AG04450 (cell line): ENCODE data around the gene B3GALT6. TPM values are rescaled to one million over a fixed set of nuclear protein-coding genes. Genes with fewer than 3 reads are reported as not detected.

Experiments
- CTCF ChIA-PET: fragments of 300-600, 350-600 bp; formaldehyde crosslinking; extraction: SDS; loops from one replicate; lab custom pipeline; 2022; ENCODE audit warnings: antibody characterized with exemption, inconsistent platforms; lab: Charles Lee
- POLR2A ChIA-PET: fragments of 350-600 bp; formaldehyde crosslinking; extraction: SDS; loops from one replicate; lab custom pipeline; 2021; ENCODE audit warnings: antibody characterized with exemption, inconsistent platforms; lab: Yijun Ruan, JAX
- DNase-seq: peaks from one replicate; pipeline ENCODE4 v3.0.0-alpha.2; 2011; ENCODE audit warnings: low read depth, low spot score
- H3K27ac ChIP-seq: one replicate; pipeline ENCODE4 v1.5.1; 2012; ENCODE audit warnings: low read depth, low read length, control low read depth
- H3K27me3 ChIP-seq: one replicate; pipeline ENCODE4 v1.6.0; 2012; ENCODE audit warnings: low read length; ENCODE audit not compliant: control insufficient read depth, insufficient read depth
- H3K4me3 ChIP-seq: 2 replicates; pipeline ENCODE4 v1.5.1; 2011; ENCODE audit warnings: mild to moderate bottlenecking, low read depth, low read length, control low read depth
- H3K9me3 ChIP-seq: 2 replicates; pipeline ENCODE4 v1.5.1; 2012; ENCODE audit warnings: low read length; ENCODE audit not compliant: control insufficient read depth, insufficient read depth
- CTCF ChIP-seq: IDR thresholded peaks from 2 replicates; pipeline ENCODE4 v1.5.1; 2011; ENCODE audit warnings: low read depth, low read length, control low read depth, inconsistent platforms
- polyA plus RNA-seq: library from polyadenylated mRNA; depleted of rRNA; stranded (reverse); fragments of >200 nt; gene quantifications from 2 replicates; pipeline ENCODE4 v1.2.3, GENCODE V29; 2011

The B3GALT6 gene
- polyA plus RNA-seq, 1 experiment, result 15.2 TPM

GRCh38 chr1:1210726-1211540 is 21.1 kb upstream of the B3GALT6 start:
- no peak for TF ChIP-seq CTCF
- CTCF ChIA-PET, result no interaction called here
- POLR2A ChIA-PET, result no interaction called here

GRCh38 chr1:1211541-1212441 is 20.2 kb upstream of the B3GALT6 start:
- H3K27ac ChIP-seq, result no peak overlapping the region
- H3K4me3 ChIP-seq, result no peak overlapping the region
- CTCF ChIA-PET, result no interaction called here
- TF ChIP-seq CTCF, result no peak
- POLR2A ChIA-PET, result no interaction called here
- peaks cover 3% of the 10 kb centered on the region; the same call in 1 of the 2 replicates for H3K9me3 ChIP-seq
- H3K27me3 ChIP-seq, result peaks cover under 1% of the 10 kb centered on the region
- DNase-seq, result no peak

More at GRCh38 chr1:1210726-1211540, 21.1 kb upstream of the B3GALT6 start:
- no peak overlapping the region for H3K27ac ChIP-seq
- peaks cover 5% of the 10 kb centered on the region for H3K27me3 ChIP-seq
- DNase-seq, result no peak
- no peak overlapping the region for H3K4me3 ChIP-seq
- peaks cover 3% of the 10 kb centered on the region; the same call in 1 of the 2 replicates for H3K9me3 ChIP-seq

GRCh38 chr1:1212780-1213344 is 19.2 kb upstream of the B3GALT6 start:
- no peak overlapping the region for H3K27ac ChIP-seq
- H3K9me3 ChIP-seq, result peaks cover 4% of the 10 kb centered on the region; the same call in 1 of the 2 replicates
- no peak for DNase-seq
- H3K27me3 ChIP-seq, result no peaks in the 10 kb centered on the region
- ChIA-PET POLR2A (no interaction called here), CTCF (no interaction called here)
- TF ChIP-seq CTCF, result no peak
- no peak overlapping the region for H3K4me3 ChIP-seq

GRCh38 chr1:1213345-1214265 is 18.4 kb upstream of the B3GALT6 start, which contains the start of gene TNFRSF4:
TSS of gene TNFRSF4 (minus strand) at chr1:1214153. CDS start at chr1:1214127, 26 bp downstream.
- POLR2A ChIA-PET, result no interaction called here
- Histone ChIP-seq H3K27ac (no peak within 1 kb of the TSS), H3K27me3 (no peaks in the 10 kb centered on the region), H3K4me3 (no peak within 1 kb of the TSS), H3K9me3 (peaks cover 11% of the 10 kb centered on the region; the same call in 1 of the 2 replicates)
- CTCF ChIA-PET, result no interaction called here
- no peak for DNase-seq
- no peak for TF ChIP-seq CTCF
